Measurements from ENCODE around the gene CXCL9. TPM values are rescaled to one million over a fixed set of nuclear protein-coding genes. Genes with fewer than 3 reads are reported as not detected.
"Not testable (repeated sequence)": the region's sequence is repeated elsewhere in the genome, so short reads cannot be mapped to it uniquely, and the experiment has no call there.

CXCL9 gene
- total RNA-seq, 1 experiment from 2014 or later: not detected

GRCh38 chr4:76055016-76055415 is 47.7 kb upstream of the CXCL9 start:
- Histone ChIP-seq H3K36me3 (ENCODE audit: control insufficient read depth, insufficient read depth, low read length) (no peaks in the 10 kb centered on the region), H3K27me3 (ENCODE audit: control insufficient read depth, insufficient read depth, low read length) (peaks cover 7% of the 10 kb centered on the region), H3K4me3 (ENCODE audit: low read depth in 2 of 2, low read length in 2 of 2) (no peak overlapping the region), H3K4me1 (ENCODE audit: control insufficient read depth, insufficient read depth, low read length) (no peaks in the 10 kb centered on the region), H3K9me3 (ENCODE audit: control insufficient read depth, insufficient read depth, low read depth, low read length) (no peaks in the 10 kb centered on the region), H3K27ac (ENCODE audit: low read length) (no peak overlapping the region)
- BruUV-seq (replicated peaks): no TSS peak
- intact Hi-C loops (cut with micrococcal nuclease; ENCODE audit: unreplicated experiment) (no loop called here), in situ Hi-C loops (cut with HindIII; ENCODE audit: low pct_unique_long_range_greater_than_20kb, low sequenced_read_pairs) (no loop called here)
- TF ChIP-seq SIN3A (IDR thresholded peaks at IDR 0.05; ENCODE audit: borderline replicate concordance, insufficient read depth, low read depth, low read length) (no peak), POLR2AphosphoS5 (IDR thresholded peaks at IDR 0.05; ENCODE audit: low read depth, low read length) (no peak), TCF7L2 (IDR thresholded peaks at IDR 0.05; ENCODE audit: low read depth, low read length) (no peak)
- TF ChIP-seq, protein P1, sequence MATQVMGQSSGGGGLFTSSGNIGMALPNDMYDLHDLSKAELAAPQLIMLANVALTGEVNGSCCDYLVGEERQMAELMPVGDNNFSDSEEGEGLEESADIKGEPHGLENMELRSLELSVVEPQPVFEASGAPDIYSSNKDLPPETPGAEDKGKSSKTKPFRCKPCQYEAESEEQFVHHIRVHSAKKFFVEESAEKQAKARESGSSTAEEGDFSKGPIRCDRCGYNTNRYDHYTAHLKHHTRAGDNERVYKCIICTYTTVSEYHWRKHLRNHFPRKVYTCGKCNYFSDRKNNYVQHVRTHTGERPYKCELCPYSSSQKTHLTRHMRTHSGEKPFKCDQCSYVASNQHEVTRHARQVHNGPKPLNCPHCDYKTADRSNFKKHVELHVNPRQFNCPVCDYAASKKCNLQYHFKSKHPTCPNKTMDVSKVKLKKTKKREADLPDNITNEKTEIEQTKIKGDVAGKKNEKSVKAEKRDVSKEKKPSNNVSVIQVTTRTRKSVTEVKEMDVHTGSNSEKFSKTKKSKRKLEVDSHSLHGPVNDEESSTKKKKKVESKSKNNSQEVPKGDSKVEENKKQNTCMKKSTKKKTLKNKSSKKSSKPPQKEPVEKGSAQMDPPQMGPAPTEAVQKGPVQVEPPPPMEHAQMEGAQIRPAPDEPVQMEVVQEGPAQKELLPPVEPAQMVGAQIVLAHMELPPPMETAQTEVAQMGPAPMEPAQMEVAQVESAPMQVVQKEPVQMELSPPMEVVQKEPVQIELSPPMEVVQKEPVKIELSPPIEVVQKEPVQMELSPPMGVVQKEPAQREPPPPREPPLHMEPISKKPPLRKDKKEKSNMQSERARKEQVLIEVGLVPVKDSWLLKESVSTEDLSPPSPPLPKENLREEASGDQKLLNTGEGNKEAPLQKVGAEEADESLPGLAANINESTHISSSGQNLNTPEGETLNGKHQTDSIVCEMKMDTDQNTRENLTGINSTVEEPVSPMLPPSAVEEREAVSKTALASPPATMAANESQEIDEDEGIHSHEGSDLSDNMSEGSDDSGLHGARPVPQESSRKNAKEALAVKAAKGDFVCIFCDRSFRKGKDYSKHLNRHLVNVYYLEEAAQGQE (IDR thresholded peaks at IDR 0.05; ENCODE audit: insufficient read depth in 1 of 2, low read depth in 2 of 2, low read length in 1 of 2): no peak
- TF ChIP-seq, protein P2, sequence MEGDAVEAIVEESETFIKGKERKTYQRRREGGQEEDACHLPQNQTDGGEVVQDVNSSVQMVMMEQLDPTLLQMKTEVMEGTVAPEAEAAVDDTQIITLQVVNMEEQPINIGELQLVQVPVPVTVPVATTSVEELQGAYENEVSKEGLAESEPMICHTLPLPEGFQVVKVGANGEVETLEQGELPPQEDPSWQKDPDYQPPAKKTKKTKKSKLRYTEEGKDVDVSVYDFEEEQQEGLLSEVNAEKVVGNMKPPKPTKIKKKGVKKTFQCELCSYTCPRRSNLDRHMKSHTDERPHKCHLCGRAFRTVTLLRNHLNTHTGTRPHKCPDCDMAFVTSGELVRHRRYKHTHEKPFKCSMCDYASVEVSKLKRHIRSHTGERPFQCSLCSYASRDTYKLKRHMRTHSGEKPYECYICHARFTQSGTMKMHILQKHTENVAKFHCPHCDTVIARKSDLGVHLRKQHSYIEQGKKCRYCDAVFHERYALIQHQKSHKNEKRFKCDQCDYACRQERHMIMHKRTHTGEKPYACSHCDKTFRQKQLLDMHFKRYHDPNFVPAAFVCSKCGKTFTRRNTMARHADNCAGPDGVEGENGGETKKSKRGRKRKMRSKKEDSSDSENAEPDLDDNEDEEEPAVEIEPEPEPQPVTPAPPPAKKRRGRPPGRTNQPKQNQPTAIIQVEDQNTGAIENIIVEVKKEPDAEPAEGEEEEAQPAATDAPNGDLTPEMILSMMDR (IDR thresholded peaks at IDR 0.05): no peak
- ATAC-seq (no peak), DNase-seq (ENCODE audit: low read depth, low spot score) (no peak)
- ChIA-PET CTCF (no interaction called here), POLR2A (no interaction called here)

- in situ Hi-C loops (cut with HindIII; ENCODE audit: low pct_unique_long_range_greater_than_20kb, low sequenced_read_pairs): no loop called here
- TF ChIP-seq TCF7L2 (IDR thresholded peaks at IDR 0.05; ENCODE audit: low read depth, low read length) (no peak), POLR2AphosphoS5 (IDR thresholded peaks at IDR 0.05; ENCODE audit: low read depth, low read length) (no peak)
- TF ChIP-seq, protein P2 (IDR thresholded peaks at IDR 0.05): no peak
- TF ChIP-seq, protein P1 (IDR thresholded peaks at IDR 0.05; ENCODE audit: insufficient read depth in 1 of 2, low read depth in 2 of 2, low read length in 1 of 2): no peak
- ChIA-PET CTCF (no interaction called here), POLR2A (no interaction called here)
- Histone ChIP-seq H3K27ac (ENCODE audit: low read length) (no peak overlapping the region), H3K36me3 (ENCODE audit: control insufficient read depth, insufficient read depth, low read length) (no peaks in the 10 kb centered on the region), H3K4me3 (ENCODE audit: low read depth in 2 of 2, low read length in 2 of 2) (no peak overlapping the region), H3K4me1 (ENCODE audit: control insufficient read depth, insufficient read depth, low read length) (no peaks in the 10 kb centered on the region), H3K9me3 (ENCODE audit: control insufficient read depth, insufficient read depth, low read depth, low read length) (no peaks in the 10 kb centered on the region), H3K27me3 (ENCODE audit: control insufficient read depth, insufficient read depth, low read length) (peaks cover 7% of the 10 kb centered on the region)
- ATAC-seq (no peak), DNase-seq (ENCODE audit: low read depth, low spot score) (no peak)
- intact Hi-C loops (cut with micrococcal nuclease; ENCODE audit: unreplicated experiment): no loop called here
- no TSS peak for BruUV-seq (replicated peaks)
Measured at GRCh38 chr4:76053730-76054129, 46.4 kb upstream of the CXCL9 start.

GRCh38 chr4:76050560-76051050 is 43.3 kb upstream of the CXCL9 start:
- intact Hi-C loops (cut with micrococcal nuclease; ENCODE audit: unreplicated experiment); H3K4me3 ChIP-seq (ENCODE audit: low read depth in 2 of 2, low read length in 2 of 2); DNase-seq (ENCODE audit: low read depth, low spot score); H3K27ac ChIP-seq (ENCODE audit: low read length); ATAC-seq; POLR2A ChIA-PET; in situ Hi-C loops (cut with HindIII; ENCODE audit: low pct_unique_long_range_greater_than_20kb, low sequenced_read_pairs); CTCF ChIA-PET; H3K9me3 ChIP-seq (ENCODE audit: control insufficient read depth, insufficient read depth, low read depth, low read length); H3K36me3 ChIP-seq (ENCODE audit: control insufficient read depth, insufficient read depth, low read length); H3K4me1 ChIP-seq (ENCODE audit: control insufficient read depth, insufficient read depth, low read length); BruUV-seq (replicated peaks); H3K27me3 ChIP-seq (ENCODE audit: control insufficient read depth, insufficient read depth, low read length): not testable (repeated sequence)

DNA sequence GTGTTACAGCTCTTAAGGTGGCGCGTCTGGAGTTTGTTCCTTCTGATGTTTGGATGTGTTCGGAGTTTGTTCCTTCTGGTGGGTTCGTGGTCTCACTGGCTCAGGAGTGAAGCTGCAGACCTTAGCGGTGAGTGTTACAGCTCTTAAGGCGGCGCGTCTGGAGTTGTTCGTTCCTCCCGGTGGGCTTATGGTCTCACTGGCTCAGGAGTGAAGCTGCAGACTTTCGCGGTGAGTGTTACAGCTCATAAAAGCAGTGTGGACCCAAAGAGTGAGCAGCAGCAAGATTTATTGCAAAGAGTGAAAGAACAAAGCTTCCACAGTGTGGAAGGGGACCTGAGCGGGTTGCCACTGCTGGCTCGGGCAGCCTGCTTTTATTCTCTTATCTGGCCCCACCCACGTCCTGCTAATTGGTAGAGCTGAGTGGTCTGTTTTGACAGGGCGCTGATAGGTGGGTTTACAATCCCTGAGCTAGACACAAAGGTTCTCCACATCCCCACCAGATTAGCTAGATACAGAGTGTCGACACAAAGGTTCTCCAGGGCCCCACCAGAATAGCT is 42.6 kb upstream of the CXCL9 start:
- H3K27me3 ChIP-seq (ENCODE audit: control insufficient read depth, insufficient read depth, low read length); H3K27ac ChIP-seq (ENCODE audit: low read length); DNase-seq (ENCODE audit: low read depth, low spot score); ATAC-seq; CTCF ChIA-PET; BruUV-seq (replicated peaks); H3K9me3 ChIP-seq (ENCODE audit: control insufficient read depth, insufficient read depth, low read depth, low read length); intact Hi-C loops (cut with micrococcal nuclease; ENCODE audit: unreplicated experiment); H3K4me1 ChIP-seq (ENCODE audit: control insufficient read depth, insufficient read depth, low read length); in situ Hi-C loops (cut with HindIII; ENCODE audit: low pct_unique_long_range_greater_than_20kb, low sequenced_read_pairs); POLR2A ChIA-PET; H3K4me3 ChIP-seq (ENCODE audit: low read depth in 2 of 2, low read length in 2 of 2); H3K36me3 ChIP-seq (ENCODE audit: control insufficient read depth, insufficient read depth, low read length): not testable (repeated sequence)
